NCI-H2029 treated with DMSO at 0.1 percent for 48 hours (cell line): ENCODE data around the gene KCNQ1.

Source experiments
- DNase-seq: peaks from one replicate; lab custom pipeline; 2025; lab: John Stamatoyannopoulos, UW

Gene KCNQ1

DNA sequence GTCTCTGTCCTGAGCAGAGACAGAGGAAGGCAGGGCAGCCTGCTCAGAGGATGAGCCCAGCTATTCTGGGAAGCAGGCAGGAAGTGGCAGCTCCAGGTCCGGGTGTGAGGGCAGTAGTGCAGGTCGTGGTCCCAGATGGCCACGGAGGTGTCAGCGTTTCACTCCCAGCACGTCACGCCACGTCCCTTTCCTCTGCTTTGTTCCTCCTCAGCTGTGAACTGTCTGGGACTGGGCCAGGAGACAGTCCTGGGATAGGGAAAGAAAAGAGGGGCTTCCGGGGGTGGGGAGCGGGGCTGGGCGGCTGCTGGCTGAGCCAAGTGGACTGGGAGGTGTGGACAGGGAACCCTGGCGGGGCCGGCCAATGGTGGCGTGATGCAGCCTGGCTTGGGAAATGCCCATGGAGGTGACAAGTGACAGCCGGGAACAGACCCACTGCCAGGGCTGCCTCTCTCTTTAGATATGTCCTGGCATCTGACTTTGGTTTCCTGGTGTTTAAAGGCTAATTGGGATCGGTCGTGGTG is 64.7 kb downstream of the KCNQ1 start:
- DNase-seq = no peak

DNA sequence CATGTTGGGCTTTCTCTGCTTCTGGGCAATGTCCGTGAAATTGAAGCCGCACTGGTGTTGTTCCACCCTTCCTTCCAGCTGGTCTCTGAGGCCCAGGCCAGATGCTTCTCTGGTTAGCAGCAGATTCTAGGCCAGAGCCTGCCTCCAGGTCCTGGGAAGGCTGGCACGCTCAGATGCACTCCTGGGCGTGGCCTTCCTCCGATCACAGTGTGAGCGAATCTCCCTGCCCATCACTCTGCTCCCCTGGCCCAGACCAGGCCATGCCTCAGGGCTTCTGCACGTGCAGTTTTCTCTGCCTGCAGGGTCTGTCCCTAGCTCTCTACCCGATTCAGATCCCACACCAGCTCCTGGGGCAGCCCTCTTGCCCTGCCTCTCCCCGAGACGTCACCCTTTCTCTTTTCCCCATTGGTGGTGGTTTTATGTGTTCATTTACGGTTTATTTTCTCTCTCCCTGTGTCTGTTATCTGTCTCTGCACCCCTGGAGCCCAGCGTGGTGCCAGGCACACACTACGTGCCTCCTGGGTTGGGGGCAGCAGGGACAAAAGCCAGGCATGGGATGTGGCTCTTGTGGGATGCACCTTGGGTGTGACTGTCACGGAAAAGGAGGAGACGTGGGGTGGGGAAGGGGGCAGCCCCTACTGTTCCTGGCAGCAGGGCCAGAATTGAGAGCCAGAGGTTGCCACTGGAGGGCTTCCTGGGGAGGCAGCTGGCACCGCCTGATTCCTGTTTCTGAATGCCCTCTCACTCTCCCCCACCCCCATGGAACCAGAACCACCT is 66.0 kb downstream of the KCNQ1 start:
- no peak for DNase-seq

DNA sequence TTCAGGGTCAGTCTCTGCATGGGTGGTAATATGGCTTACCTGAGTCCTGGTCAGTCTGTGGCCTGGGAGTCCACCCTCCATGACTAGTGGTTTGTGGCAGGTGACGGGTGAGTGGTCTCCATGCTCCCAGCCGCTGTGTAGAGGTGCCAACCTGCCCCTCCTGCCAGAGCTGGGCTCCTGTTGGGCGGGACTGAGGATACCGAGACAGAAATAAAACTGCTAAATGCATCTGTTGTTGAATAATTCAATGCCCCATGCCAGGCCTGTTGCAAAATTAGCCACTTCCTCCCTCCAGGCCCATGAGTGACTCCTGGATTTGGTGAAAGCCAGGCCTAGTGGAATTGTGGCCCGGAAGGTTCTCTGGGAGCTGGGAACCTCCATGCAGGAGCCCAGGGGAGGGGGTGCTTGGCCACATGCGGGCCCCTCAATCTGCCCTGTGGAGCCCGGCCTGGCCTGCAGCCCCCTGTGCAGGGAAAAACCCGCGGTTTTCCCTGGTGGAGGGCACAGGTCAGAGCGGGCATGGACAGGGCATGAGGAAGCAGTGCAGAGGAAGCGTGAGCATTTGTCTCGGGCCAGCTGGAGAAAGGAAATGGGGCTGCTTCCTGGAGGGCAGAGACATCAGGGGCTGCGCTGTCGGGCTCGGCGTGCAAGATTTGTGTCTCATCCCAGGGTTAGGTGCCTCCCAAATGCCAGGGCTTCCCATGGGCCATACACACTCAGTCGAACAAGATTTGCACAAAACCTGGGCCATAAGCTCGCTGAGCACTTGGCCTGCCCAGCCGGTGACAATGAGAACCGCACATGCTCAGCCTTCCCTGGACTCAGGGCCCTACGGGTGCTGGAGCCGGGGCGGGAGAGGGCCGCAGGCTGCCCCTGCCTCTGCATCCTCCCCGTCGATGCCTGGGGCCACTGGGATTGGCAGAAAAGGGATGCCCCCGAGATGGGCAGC is 66.9 kb downstream of the KCNQ1 start:
- no peak for DNase-seq

DNA sequence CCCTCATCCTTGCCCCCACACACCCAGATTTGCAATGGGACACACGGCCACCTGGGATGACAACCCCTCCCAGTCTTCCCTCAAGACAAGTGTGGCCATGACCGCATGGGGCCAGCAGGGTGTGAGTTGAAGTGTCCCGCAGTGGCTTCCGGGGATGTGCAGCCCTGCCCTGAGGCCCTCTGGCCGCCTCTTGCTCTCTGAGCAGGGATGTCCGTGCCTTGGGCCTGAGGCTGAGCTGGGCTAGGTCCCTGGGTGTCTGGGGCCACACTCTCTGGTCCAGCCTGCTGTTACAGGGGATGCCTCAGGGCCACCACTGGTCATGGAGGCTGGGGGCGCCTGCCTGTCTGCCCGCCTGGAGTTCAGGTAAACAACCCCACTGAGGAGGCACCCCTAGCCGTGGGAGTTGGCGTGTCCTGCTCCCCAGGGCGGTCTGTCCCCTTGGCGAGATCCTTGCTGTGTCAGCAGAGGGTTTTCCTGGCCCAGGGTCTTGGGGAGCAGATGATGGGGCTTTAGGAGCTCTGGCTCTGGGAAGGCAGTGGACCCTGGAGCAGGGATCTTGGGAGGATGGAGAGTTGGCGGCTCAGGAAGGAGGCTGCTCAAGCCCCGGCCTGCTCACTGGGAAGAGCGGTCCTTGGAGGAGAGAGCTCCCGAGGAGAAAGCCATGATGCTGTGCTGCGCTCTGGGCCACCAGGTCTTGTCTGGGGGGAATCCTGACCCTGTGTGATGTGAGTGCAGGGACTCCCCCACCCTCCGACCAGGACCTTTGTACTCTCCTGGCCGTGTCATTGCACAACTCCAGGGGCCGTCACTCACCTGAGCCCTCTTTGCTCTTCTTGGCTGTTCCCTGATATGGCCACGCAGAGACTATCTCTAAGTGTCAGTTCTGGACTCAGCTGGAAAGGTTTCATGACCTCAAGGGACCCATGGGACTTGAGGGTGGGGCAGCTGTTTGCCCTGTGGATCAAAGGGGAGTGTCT is 67.9 kb downstream of the KCNQ1 start:
- DNase-seq = no peak

GRCh38 chr11:2513441-2513840 is 68.6 kb downstream of the KCNQ1 start:
- no peak for DNase-seq

DNA sequence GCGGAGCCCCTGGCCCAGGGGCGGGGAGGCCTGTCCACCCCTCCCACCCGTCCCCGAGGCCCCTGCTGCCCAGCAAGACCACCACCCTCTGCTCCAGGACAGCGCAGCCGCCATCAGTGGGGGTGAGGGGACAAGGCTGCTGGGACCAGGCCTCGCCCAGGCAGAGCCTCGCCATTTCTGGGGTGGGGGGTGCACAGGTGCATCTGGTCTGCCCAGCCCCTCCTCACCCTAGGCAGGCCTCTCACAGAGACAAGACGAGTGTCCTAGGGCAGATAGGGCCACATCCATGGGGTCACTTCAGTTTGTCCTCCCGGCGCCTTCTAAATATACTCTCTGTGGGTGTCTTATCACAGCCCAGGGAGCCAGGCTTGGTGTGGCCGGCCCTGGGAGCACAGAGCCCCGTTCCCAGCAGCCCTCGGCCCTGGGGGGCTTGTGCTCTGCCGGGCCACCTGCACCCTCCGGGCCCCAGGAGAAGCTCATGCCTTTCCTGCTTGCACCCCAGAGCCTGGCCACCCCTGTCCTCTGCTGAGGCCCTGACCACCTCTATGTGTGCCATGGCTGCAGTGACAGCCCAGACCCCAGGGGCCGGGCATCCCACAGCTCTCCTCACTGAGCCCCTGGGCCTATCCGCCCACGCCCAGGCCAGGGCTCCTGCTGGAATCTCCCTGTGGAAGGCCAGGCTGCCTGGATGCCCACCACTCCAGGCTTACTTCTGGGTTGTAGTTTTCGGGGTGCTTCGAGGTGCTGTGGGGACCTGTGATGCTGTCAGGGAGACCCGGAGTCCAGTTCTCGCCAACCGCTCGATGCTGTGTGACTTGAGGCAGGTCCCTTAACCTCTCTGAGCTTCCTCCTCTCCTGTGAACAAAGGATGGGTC is 70.8 kb downstream of the KCNQ1 start:
- no peak for DNase-seq

DNA sequence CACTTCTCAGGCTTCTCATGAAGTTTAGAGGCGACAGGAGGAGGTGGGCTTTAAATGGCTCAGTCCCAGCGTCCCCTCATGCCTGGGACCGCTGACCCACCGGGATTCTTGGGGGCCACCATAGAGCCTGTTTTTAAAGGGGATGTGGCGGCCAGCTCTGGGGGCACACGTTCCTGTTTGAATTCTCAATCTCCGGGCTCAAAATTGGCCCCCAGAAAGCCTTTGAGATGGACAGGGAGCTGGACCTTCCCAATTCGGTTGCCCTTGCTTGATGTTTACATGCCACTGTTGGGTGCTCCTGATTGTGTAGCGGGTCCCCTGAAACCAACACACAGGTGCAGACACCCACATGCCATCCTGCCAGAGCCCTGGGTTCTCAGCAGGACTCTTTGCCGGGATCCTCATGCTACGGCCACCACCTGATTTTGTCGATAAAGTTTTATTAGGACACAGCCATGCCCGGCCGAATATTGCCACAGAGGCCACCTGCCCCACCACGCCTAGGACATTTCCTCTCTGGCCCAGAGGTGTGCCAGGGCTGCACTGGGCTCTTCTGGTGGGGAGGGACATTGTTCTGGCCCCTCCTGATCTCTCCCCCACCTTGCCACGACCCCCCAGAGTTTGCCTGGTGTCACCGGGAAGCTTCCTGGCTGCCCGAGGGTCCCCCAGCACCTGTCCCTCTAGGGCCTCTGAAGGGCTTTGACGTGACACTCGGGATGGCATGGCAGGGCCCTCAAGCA is 71.6 kb downstream of the KCNQ1 start:
- no peak for DNase-seq

GRCh38 chr11:2517016-2517385 is 72.2 kb downstream of the KCNQ1 start:
- DNase-seq = no peak

DNA sequence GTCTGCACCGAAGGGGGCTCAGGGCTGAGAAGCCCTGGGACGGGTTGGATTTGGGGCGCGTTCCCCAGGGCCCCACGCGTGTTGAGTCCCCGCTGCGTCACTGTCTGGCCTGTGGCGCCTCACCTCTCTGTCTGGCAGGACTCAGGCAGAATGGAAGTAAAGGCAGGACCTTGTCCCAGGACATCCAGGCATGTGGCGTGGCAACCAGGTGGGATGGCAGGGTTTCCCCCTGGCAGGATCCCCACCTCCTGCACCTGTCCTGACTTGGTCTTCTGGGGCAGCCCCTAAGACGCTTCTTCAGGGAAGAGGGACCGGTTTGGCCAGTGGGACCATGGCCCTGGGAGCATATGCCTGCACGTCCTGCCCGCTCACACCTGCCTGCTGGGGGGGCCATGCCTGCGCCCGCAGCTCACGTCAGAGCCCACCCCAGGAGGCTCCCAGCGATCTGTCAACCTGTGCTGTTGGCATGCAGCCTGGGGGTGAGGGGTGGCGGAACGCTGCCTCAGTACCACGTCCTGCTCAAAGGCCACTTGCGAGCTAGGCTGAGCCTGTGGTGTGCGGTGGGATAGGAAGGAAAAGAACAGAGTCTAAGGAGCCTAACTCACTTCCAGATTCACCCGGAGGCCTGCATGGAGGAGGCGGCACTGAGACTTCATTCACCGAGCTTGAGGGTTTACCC is 72.7 kb downstream of the KCNQ1 start:
- DNase-seq = no peak

GRCh38 chr11:2518111-2518982 is 73.5 kb downstream of the KCNQ1 start:
- DNase-seq = no peak

- DNase-seq = no peak
These were observed 74.2 kb downstream of the KCNQ1 start for GRCh38 chr11:2518983-2519340.

GRCh38 chr11:2519517-2519861 is 74.7 kb downstream of the KCNQ1 start:
- no peak for DNase-seq

GRCh38 chr11:2519862-2520735 is 75.3 kb downstream of the KCNQ1 start:
- no peak for DNase-seq

GRCh38 chr11:2520736-2521035 is 75.9 kb downstream of the KCNQ1 start:
- DNase-seq = no peak

GRCh38 chr11:2521081-2521732 is 76.4 kb downstream of the KCNQ1 start:
- DNase-seq = no peak

GRCh38 chr11:2521733-2522630 is 77.2 kb downstream of the KCNQ1 start:
- DNase-seq = no peak
